HepG2 (cell line): ENCODE results near the gene MXI1. TPM values are rescaled to one million over a fixed set of nuclear protein-coding genes. Genes with fewer than 3 reads are reported as not detected.

Experiments
- AHR ChIP-seq: IDR thresholded peaks from 2 replicates; pipeline ENCODE4 v1.6.1; 2018; ENCODE audit warnings: missing genetic modification reagents, missing compliant biosample characterization
- E2F2 ChIP-seq: sonication (generic); formaldehyde crosslinking; IDR thresholded peaks from 2 replicates; pipeline ENCODE4 v1.4.0; 2020; ENCODE audit warnings: missing genetic modification reagents, borderline replicate concordance
- IRF2 ChIP-seq: IDR thresholded peaks from 2 replicates; pipeline ENCODE4 v1.6.1; 2018; ENCODE audit warnings: missing genetic modification reagents, missing compliant biosample characterization
- ISL2 ChIP-seq: sonication (generic); formaldehyde crosslinking; IDR thresholded peaks from 2 replicates; pipeline ENCODE4 v1.5.0; 2020; ENCODE audit warnings: missing genetic modification reagents
- PHF8 ChIP-seq: sonication (generic); formaldehyde crosslinking; IDR thresholded peaks from 2 replicates; pipeline ENCODE4 v1.5.0; 2020; ENCODE audit warnings: missing genetic modification reagents
- SMAD3 ChIP-seq: sonication (generic); formaldehyde crosslinking; IDR thresholded peaks from 2 replicates; pipeline ENCODE4 v1.4.0; 2020; ENCODE audit warnings: missing genetic modification reagents
- WIZ ChIP-seq: sonication (generic); formaldehyde crosslinking; IDR thresholded peaks from 2 replicates; pipeline ENCODE4 v1.5.1; 2020; ENCODE audit warnings: mild to moderate bottlenecking, missing genetic modification reagents
- ZNF468 ChIP-seq: sonication (generic); formaldehyde crosslinking; IDR thresholded peaks from 2 replicates; pipeline ENCODE4 v1.8.0; 2022; ENCODE audit warnings: mild to moderate bottlenecking, moderate library complexity, missing genetic modification reagents
- ZNF609 ChIP-seq: sonication (generic); formaldehyde crosslinking; IDR thresholded peaks from 2 replicates; pipeline ENCODE4 v1.4.0; 2020; ENCODE audit warnings: mild to moderate bottlenecking, missing genetic modification reagents, borderline replicate concordance
- polyA plus RNA-seq, 8 experiments: library from polyadenylated mRNA; depleted of rRNA in 3 of 8; stranded (reverse) in 7 of 8; unstranded in 1 of 8; fragments of >200 nt; fragmentation: Illumina TruSeq in 4 of 8; extraction: Trizol in 4 of 8; gene quantifications; 2 replicates each; pipeline versions ENCODE4 v1.2.1 to v1.2.3, GENCODE V29; 2011 to 2016; ENCODE audit warnings: low read depth in 4 of 8, missing spikeins in 1 of 8, mixed read lengths in 1 of 8; ENCODE audit not compliant: insufficient read depth in 1 of 8
- total RNA-seq, 5 experiments: library from RNA; depleted of rRNA; stranded (reverse); fragments of >200 nt; fragmentation: Illumina TruSeq; extraction: Trizol; gene quantifications; 2 replicates each; pipeline ENCODE4 v1.2.3, GENCODE V29; 2016; ENCODE audit warnings: low read depth in 1 of 5
- TF ChIP-seq, protein P1 (sequence below): sonication (generic); formaldehyde crosslinking; IDR thresholded peaks from 2 replicates; pipeline ENCODE4 v1.4.0; 2020; ENCODE audit warnings: missing genetic modification reagents
- TF ChIP-seq, protein P2 (sequence below): sonication (generic); formaldehyde crosslinking; IDR thresholded peaks from 2 replicates; pipeline ENCODE4 v1.5.0; 2020; ENCODE audit warnings: missing genetic modification reagents
- TF ChIP-seq, protein P3 (sequence below): sonication (generic); formaldehyde crosslinking; IDR thresholded peaks from 2 replicates; pipeline ENCODE4 v1.4.0; 2020; ENCODE audit warnings: missing genetic modification reagents

Gene MXI1
- total and polyA plus RNA-seq, 2 of the 13 experiments (the other 11 are each of a cell fraction or from before 2014, with no cell fraction given): 6.6 to 22.0 TPM

- TF ChIP-seq, protein P1, sequence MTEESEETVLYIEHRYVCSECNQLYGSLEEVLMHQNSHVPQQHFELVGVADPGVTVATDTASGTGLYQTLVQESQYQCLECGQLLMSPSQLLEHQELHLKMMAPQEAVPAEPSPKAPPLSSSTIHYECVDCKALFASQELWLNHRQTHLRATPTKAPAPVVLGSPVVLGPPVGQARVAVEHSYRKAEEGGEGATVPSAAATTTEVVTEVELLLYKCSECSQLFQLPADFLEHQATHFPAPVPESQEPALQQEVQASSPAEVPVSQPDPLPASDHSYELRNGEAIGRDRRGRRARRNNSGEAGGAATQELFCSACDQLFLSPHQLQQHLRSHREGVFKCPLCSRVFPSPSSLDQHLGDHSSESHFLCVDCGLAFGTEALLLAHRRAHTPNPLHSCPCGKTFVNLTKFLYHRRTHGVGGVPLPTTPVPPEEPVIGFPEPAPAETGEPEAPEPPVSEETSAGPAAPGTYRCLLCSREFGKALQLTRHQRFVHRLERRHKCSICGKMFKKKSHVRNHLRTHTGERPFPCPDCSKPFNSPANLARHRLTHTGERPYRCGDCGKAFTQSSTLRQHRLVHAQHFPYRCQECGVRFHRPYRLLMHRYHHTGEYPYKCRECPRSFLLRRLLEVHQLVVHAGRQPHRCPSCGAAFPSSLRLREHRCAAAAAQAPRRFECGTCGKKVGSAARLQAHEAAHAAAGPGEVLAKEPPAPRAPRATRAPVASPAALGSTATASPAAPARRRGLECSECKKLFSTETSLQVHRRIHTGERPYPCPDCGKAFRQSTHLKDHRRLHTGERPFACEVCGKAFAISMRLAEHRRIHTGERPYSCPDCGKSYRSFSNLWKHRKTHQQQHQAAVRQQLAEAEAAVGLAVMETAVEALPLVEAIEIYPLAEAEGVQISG (CRISPR knock-in tag): peak; percentile 81
- no peak for TF ChIP-seq WIZ
- no peak for TF ChIP-seq ZNF609 (CRISPR knock-in tag)
- peak; percentile 72 for TF ChIP-seq PHF8
- TF ChIP-seq, protein P2, sequence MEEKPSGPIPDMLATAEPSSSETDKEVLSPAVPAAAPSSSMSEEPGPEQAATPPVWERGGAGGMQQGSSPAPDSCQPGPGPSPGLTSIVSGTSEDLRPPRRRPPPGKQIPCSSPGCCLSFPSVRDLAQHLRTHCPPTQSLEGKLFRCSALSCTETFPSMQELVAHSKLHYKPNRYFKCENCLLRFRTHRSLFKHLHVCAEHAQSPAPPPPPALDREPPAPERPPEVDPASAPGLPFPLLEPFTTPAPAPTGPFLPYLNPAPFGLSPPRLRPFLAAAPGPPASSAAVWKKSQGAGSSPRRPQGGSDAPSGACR: no peak
- TF ChIP-seq IRF2 (CRISPR knock-in tag): peak; percentile 72; the same call in 1 of the 2 replicates
- TF ChIP-seq, protein P3, sequence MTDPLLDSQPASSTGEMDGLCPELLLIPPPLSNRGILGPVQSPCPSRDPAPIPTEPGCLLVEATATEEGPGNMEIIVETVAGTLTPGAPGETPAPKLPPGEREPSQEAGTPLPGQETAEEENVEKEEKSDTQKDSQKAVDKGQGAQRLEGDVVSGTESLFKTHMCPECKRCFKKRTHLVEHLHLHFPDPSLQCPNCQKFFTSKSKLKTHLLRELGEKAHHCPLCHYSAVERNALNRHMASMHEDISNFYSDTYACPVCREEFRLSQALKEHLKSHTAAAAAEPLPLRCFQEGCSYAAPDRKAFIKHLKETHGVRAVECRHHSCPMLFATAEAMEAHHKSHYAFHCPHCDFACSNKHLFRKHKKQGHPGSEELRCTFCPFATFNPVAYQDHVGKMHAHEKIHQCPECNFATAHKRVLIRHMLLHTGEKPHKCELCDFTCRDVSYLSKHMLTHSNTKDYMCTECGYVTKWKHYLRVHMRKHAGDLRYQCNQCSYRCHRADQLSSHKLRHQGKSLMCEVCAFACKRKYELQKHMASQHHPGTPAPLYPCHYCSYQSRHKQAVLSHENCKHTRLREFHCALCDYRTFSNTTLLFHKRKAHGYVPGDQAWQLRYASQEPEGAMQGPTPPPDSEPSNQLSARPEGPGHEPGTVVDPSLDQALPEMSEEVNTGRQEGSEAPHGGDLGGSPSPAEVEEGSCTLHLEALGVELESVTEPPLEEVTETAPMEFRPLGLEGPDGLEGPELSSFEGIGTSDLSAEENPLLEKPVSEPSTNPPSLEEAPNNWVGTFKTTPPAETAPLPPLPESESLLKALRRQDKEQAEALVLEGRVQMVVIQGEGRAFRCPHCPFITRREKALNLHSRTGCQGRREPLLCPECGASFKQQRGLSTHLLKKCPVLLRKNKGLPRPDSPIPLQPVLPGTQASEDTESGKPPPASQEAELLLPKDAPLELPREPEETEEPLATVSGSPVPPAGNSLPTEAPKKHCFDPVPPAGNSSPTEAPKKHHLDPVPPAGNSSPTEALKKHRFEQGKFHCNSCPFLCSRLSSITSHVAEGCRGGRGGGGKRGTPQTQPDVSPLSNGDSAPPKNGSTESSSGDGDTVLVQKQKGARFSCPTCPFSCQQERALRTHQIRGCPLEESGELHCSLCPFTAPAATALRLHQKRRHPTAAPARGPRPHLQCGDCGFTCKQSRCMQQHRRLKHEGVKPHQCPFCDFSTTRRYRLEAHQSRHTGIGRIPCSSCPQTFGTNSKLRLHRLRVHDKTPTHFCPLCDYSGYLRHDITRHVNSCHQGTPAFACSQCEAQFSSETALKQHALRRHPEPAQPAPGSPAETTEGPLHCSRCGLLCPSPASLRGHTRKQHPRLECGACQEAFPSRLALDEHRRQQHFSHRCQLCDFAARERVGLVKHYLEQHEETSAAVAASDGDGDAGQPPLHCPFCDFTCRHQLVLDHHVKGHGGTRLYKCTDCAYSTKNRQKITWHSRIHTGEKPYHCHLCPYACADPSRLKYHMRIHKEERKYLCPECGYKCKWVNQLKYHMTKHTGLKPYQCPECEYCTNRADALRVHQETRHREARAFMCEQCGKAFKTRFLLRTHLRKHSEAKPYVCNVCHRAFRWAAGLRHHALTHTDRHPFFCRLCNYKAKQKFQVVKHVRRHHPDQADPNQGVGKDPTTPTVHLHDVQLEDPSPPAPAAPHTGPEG: peak; percentile 77
- TF ChIP-seq AHR (CRISPR knock-in tag): peak; percentile 64; the same call in 1 of the 2 replicates
- 0 out of 2 replicates have a peak, but pooled peaks have one; percentile 44 for TF ChIP-seq ZNF468 (CRISPR knock-in tag)
- peak; percentile 18; the same call in 1 of the 2 replicates for TF ChIP-seq ISL2 (CRISPR knock-in tag)
- TF ChIP-seq E2F2 (CRISPR knock-in tag): 0 out of 2 replicates have a peak, but pooled peaks have one; percentile 61
- TF ChIP-seq SMAD3 (CRISPR knock-in tag): peak; percentile 38; the same call in 1 of the 2 replicates
Observed at GRCh38 chr10:110225756-110226542, 18.5 kb downstream of the MXI1 start (continued).
